Spleen (tissue), 11 donors: Measurements from ENCODE around the gene CAV1. TPM values are rescaled to one million over a fixed set of nuclear protein-coding genes. Genes with fewer than 3 reads are reported as not detected.

Source experiments
- DNase-seq: peaks from one replicate; pipeline ENCODE4 v3.0.0-alpha.2; 2020
- H3K27ac ChIP-seq, 8 donors: fragments of 200-600 bp; sonication (generic) in 7 of 8; 1 replicate in 4 of 8; 2 replicates in 4 of 8; pipeline versions ENCODE4 v1.5.0 to v1.8.0; 2016 to 2021; ENCODE audit warnings: inconsistent platforms in 4 of 8, mild to moderate bottlenecking in 4 of 8, moderate library complexity in 1 of 8
- H3K27me3 ChIP-seq, 7 donors: fragments of 200-600 bp; sonication (generic) in 6 of 7; replicated peaks in 1 of 7; 1 replicate in 4 of 7; 2 replicates in 3 of 7; pipeline versions ENCODE4 v1.5.0 to v1.8.0; 2016 to 2021; ENCODE audit warnings: inconsistent platforms in 3 of 7, mild to moderate bottlenecking in 1 of 7
- H3K36me3 ChIP-seq, 6 donors: fragments of 200-600 bp; sonication (generic) in 5 of 6; 1 replicate in 4 of 6; 2 replicates in 2 of 6; pipeline versions ENCODE4 v1.5.0 to v1.8.0; 2016 to 2021; ENCODE audit warnings: inconsistent platforms in 2 of 6
- H3K4me1 ChIP-seq, 6 donors: fragments of 200-600 bp; sonication (generic) in 5 of 6; 1 replicate in 3 of 6; 2 replicates in 3 of 6; pipeline versions ENCODE4 v1.5.0 to v1.8.0; 2016 to 2021; ENCODE audit warnings: inconsistent platforms in 3 of 6
- H3K4me3 ChIP-seq, 8 donors: fragments of 200-600 bp; sonication (generic) in 7 of 8; 1 replicate in 4 of 8; 2 replicates in 4 of 8; pipeline versions ENCODE4 v1.5.0 to v1.8.0; 2016 to 2021; ENCODE audit warnings: inconsistent platforms in 4 of 8, mild to moderate bottlenecking in 4 of 8, moderate library complexity in 2 of 8
- H3K9me3 ChIP-seq, 8 donors: fragments of 200-600 bp; sonication (generic) in 7 of 8; 1 replicate in 4 of 8; 2 replicates in 4 of 8; pipeline versions ENCODE4 v1.5.0 to v1.8.0; 2016 to 2021; ENCODE audit warnings: inconsistent platforms in 4 of 8
- POLR2A ChIP-seq, 3 donors: fragments of 450-650 bp; IDR thresholded peaks; one replicate each; pipeline ENCODE4 v1.5.1; 2017; ENCODE audit warnings: antibody characterized with exemption in 3 of 3, mild to moderate bottlenecking in 1 of 3
- POLR2AphosphoS5 ChIP-seq, 3 donors: sonication (generic); formaldehyde crosslinking; IDR thresholded peaks; one replicate each; pipeline ENCODE4 v1.5.1; 2017; ENCODE audit warnings: antibody characterized with exemption in 3 of 3
- WGBS, 5 donors: extraction: QIAGEN DNeasy Blood & Tissue Kit in 3 of 5; methylation state at CpG; one replicate each; pipeline versions ENCODE4 v1.1.5 to v1.1.7; 2013 to 2018; 5-methylcytosine and 5-hydroxymethylcytosine counted together
- intact Hi-C: fragments of 100-400 bp; cut with DNase I; formaldehyde crosslinking; loops from one replicate; pipeline ENCODE4 v1.15.0; 2023; ENCODE audit warnings: low total_unique reads
- polyA plus RNA-seq, 3 donors: library from polyadenylated mRNA; stranded (reverse); fragments of 200-250 nt; gene quantifications; one replicate each; pipeline ENCODE4 v1.2.1, GENCODE V29; 2013
- total RNA-seq, 7 donors: library from RNA; depleted of rRNA in 3 of 7; stranded (reverse); fragments of >200 nt in 3 of 7; fragmentation: NEBNext Ultra II Directional in 4 of 7; extraction: Animal tissue kit (Norgen Biotek cat#: 25700) in 4 of 7; gene quantifications; one replicate each; pipeline versions ENCODE4 v1.1.0 to v1.2.1, GENCODE V29; 2016 to 2021
- TF ChIP-seq, protein P1 (sequence below), 11 experiments: fragments of 200-600 bp in 7 of 11; fragments of 450-650 bp in 4 of 11; sonication (generic) in 4 of 11; IDR thresholded peaks in 8 of 11; conservative IDR thresholded peaks in 3 of 11; 1 replicate in 7 of 11; 2 replicates in 4 of 11; pipeline versions ENCODE4 v1.4.0 to v1.8.0; 2016 to 2021; ENCODE audit warnings: antibody characterized with exemption in 11 of 11, inconsistent platforms in 4 of 11, mild to moderate bottlenecking in 1 of 11
- donor health status: healthy with polysubstance abuse.
- donor health status: DM: no; HTN: no; CAD: no; lungs with moderate emphysema.
- donor health status: DM: no; HTN: no; CAD: no.
- donor health status: Bipolar disorder and iron deficiency.
- donor health status: healthy.
- donor health status: DM: no; HTN: no; CAD: no.
- donor health status: DM: yes; HTN: yes; CAD: no.

The CAV1 gene
- total and polyA plus RNA-seq, 10 donors = 26.8 to 404 (median 183) TPM

DNA sequence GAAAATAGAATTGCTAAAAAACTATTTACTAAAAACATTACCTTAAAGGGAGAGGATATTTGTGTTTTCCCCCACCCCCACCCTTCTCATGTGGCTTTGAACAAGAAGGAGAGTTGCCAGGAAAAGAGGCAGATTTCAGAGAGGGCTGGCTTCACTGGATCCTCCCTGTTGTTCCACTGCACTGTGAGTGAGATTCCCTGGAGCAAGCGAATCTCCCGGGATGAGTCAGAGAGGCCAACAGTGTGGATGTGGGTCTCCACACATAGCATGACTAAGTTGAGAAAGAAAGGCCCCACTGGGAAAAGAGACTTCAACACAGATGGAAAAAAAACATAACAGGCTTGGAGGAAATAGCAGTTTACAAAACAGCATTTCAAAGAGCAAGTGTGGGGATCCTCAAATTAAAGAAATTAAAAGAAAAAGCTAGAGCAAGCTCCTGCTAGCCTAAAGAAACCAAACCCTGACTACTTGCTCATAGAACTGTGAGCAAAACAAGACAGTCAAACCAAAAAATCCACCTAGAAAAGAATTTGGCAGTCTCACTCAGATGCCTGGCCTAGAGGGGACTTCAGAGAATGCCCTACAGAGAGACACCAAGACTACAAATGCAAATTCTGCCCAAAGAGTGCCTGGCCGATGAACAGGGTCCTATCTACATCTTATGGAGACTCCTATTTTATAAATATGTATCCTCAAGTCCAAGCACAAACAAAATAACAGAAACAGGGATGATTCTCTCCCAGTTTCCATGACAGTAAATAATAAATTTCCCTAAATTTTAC lies 3.4 kb downstream of the CAV1 start:
- no peak for DNase-seq
- no peaks in the 10 kb centered on the region for H3K9me3 ChIP-seq
- peaks cover 5 to 67% (median 48%) of the 10 kb centered on the region in 6 donors for H3K4me1 ChIP-seq
- peaks cover 0 to 3% (median 0%) of the 10 kb centered on the region in 6 donors for H3K36me3 ChIP-seq
- TF ChIP-seq POLR2AphosphoS5 (IDR thresholded peaks at IDR 0.05) = no peak
- TF ChIP-seq POLR2A (IDR thresholded peaks at IDR 0.05) = no peak
- TF ChIP-seq, protein P1, sequence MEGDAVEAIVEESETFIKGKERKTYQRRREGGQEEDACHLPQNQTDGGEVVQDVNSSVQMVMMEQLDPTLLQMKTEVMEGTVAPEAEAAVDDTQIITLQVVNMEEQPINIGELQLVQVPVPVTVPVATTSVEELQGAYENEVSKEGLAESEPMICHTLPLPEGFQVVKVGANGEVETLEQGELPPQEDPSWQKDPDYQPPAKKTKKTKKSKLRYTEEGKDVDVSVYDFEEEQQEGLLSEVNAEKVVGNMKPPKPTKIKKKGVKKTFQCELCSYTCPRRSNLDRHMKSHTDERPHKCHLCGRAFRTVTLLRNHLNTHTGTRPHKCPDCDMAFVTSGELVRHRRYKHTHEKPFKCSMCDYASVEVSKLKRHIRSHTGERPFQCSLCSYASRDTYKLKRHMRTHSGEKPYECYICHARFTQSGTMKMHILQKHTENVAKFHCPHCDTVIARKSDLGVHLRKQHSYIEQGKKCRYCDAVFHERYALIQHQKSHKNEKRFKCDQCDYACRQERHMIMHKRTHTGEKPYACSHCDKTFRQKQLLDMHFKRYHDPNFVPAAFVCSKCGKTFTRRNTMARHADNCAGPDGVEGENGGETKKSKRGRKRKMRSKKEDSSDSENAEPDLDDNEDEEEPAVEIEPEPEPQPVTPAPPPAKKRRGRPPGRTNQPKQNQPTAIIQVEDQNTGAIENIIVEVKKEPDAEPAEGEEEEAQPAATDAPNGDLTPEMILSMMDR (IDR thresholded peaks at IDR 0.05 in 8 of 11, conservative IDR thresholded peaks at IDR 0.05 in 3 of 11) = no peak
- peak overlapping the region in 7 of 8 donors; percentile 25 to 91 (median 86) for H3K27ac ChIP-seq
- H3K27me3 ChIP-seq = peaks cover 0 to 45% (median 22%) of the 10 kb centered on the region in 7 donors
- 55 to 69% (median 64%) methylated on average over 3 of the region's 3 CpGs for WGBS, 5 donors
- H3K4me3 ChIP-seq = peak overlapping the region in 6 of 8 donors; percentile 48 to 81 (median 58)
- intact Hi-C loops = loop anchor here (10.0 kb wide), 2 partner anchors 57 to 273 kb away; no protein-coding TSS in a partner anchor

DNA sequence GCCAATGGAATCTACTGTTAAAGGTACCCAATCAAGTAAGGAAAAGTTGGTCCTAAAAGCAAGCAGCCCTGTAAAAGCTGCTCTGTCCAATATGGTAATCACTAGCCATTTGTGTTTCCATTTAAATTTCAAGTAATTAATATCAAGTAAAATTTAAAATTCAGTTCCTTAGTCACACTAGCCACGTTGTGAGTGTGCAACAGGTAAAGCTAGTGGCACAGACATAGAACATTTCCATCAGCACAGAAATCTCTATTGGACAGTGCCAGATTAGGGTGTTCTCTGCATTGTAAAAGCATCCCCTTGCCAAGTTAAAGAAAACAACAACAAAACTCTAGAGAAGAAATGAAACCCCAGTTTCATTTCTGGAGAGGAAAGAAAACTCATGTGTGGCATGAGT lies 4.4 kb downstream of the CAV1 start:
- WGBS, 5 donors = 42 to 76% (median 54%) methylated on average over 1 of the region's 1 CpG
- peak overlapping the region in 3 of 8 donors; percentile 19 to 81 (median 63) for H3K4me3 ChIP-seq
- H3K9me3 ChIP-seq = no peaks in the 10 kb centered on the region
- peaks cover 0 to 34% (median 22%) of the 10 kb centered on the region in 7 donors for H3K27me3 ChIP-seq
- DNase-seq = no peak
- peaks cover 0 to 3% (median 0%) of the 10 kb centered on the region in 6 donors for H3K36me3 ChIP-seq
- TF ChIP-seq POLR2A (IDR thresholded peaks at IDR 0.05) (no peak), POLR2AphosphoS5 (IDR thresholded peaks at IDR 0.05) (no peak)
- TF ChIP-seq, protein P1 (IDR thresholded peaks at IDR 0.05 in 8 of 11, conservative IDR thresholded peaks at IDR 0.05 in 3 of 11) = no peak
- H3K4me1 ChIP-seq = peaks cover 5 to 62% (median 43%) of the 10 kb centered on the region in 6 donors
- intact Hi-C loops = loop anchor here (10.0 kb wide), 2 partner anchors 56 to 274 kb away; no protein-coding TSS in a partner anchor
- peak overlapping the region in 1 of 8 donors; percentile 91 for H3K27ac ChIP-seq

DNA sequence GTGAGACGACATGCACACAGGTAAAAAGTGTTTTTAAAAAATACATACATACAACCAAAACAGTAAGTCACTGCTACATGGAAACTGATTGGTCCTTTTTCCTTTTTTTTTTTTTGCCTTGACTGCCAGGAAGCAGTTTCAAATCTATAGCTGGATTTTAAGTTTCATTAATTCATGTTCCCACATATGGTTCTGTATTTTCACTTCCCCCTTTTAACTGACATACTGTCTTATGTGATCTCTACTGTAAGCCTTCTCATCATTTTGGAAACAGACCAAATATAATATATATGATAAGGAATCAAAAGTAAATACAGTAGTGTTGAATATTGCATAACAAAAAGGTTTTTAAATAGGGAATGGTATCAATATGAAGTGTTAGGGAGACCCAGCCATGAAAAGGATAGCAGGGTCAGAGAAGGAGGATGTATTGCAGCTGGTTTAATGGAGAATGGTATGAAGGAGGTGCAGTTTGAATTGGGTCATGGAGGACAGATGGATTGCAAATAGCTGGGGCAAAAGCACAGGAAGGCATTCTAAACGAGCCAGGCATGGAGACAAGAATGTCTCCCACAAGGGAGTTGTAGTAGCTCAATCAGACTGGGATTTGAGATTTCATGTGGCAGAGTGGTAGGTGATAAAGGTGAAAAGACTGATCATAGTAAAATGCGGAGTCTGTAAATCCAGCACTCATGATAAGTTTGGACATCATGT lies 5.4 kb downstream of the CAV1 start:
- H3K4me3 ChIP-seq = peak overlapping the region in 5 of 8 donors; percentile 2 to 63 (median 21)
- intact Hi-C loops = no loop called here
- H3K27ac ChIP-seq = no peak overlapping the region
- no peaks in the 10 kb centered on the region for H3K9me3 ChIP-seq
- peaks cover 0 to 3% (median 0%) of the 10 kb centered on the region in 6 donors for H3K36me3 ChIP-seq
- DNase-seq = no peak
- 54 to 72% (median 60%) methylated on average over 3 of the region's 3 CpGs for WGBS, 5 donors
- H3K27me3 ChIP-seq = peaks cover 0 to 24% (median 13%) of the 10 kb centered on the region in 7 donors
- peaks cover 5 to 55% (median 34%) of the 10 kb centered on the region in 6 donors for H3K4me1 ChIP-seq
- no peak for TF ChIP-seq POLR2AphosphoS5 (IDR thresholded peaks at IDR 0.05)
- TF ChIP-seq, protein P1 (IDR thresholded peaks at IDR 0.05 in 8 of 11, conservative IDR thresholded peaks at IDR 0.05 in 3 of 11) = no peak
- no peak for TF ChIP-seq POLR2A (IDR thresholded peaks at IDR 0.05)
